ENCODE results near the gene CCSER1.
"Not testable (repeated sequence)": the region's sequence is repeated elsewhere in the genome, so short reads cannot be mapped to it uniquely, and the experiment has no call there.

CCSER1 gene

GRCh38 chr4:91087743-91088142 is 960.5 kb downstream of the CCSER1 start:
- H3K36me3 ChIP-seq (ENCODE audit: insufficient read depth, low read length) = no peaks in the 10 kb centered on the region
- H3K4me2 ChIP-seq (ENCODE audit: low read length) = no peak overlapping the region
- H3K79me2 ChIP-seq (ENCODE audit: insufficient read depth, low read length) = no peaks in the 10 kb centered on the region
- no peak overlapping the region for H3K27ac ChIP-seq (ENCODE audit: low read depth, low read length, poor library complexity, severe bottlenecking)
- H3F3A ChIP-seq (ENCODE audit: insufficient read depth, low read length) = no peaks in the 10 kb centered on the region
- H4K20me1 ChIP-seq (ENCODE audit: insufficient read depth, low read length) = no peaks in the 10 kb centered on the region
- no peaks in the 10 kb centered on the region for H3K9me3 ChIP-seq (ENCODE audit: low read length)
- no peak overlapping the region for H3K9ac ChIP-seq (ENCODE audit: low read length)
- no peak overlapping the region for H2AFZ ChIP-seq (ENCODE audit: low read length)
- H3K4me3 ChIP-seq (ENCODE audit: low read depth, low read length, poor library complexity, severe bottlenecking) = no peak overlapping the region
- no peak for TF ChIP-seq EZH2 (IDR thresholded peaks at IDR 0.05; ENCODE audit: borderline replicate concordance, low read length)
- TF ChIP-seq, protein P1, sequence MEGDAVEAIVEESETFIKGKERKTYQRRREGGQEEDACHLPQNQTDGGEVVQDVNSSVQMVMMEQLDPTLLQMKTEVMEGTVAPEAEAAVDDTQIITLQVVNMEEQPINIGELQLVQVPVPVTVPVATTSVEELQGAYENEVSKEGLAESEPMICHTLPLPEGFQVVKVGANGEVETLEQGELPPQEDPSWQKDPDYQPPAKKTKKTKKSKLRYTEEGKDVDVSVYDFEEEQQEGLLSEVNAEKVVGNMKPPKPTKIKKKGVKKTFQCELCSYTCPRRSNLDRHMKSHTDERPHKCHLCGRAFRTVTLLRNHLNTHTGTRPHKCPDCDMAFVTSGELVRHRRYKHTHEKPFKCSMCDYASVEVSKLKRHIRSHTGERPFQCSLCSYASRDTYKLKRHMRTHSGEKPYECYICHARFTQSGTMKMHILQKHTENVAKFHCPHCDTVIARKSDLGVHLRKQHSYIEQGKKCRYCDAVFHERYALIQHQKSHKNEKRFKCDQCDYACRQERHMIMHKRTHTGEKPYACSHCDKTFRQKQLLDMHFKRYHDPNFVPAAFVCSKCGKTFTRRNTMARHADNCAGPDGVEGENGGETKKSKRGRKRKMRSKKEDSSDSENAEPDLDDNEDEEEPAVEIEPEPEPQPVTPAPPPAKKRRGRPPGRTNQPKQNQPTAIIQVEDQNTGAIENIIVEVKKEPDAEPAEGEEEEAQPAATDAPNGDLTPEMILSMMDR (IDR thresholded peaks at IDR 0.05; ENCODE audit: low read length) = no peak
- peaks cover 11% of the 10 kb centered on the region for H3K4me1 ChIP-seq (ENCODE audit: insufficient read depth, low read length, severe bottlenecking)
- no peaks in the 10 kb centered on the region for H3K27me3 ChIP-seq (ENCODE audit: insufficient read depth, low read length)
- no peaks in the 10 kb centered on the region for H3K9me2 ChIP-seq (ENCODE audit: low read depth, low read length)

GRCh38 chr4:91089178-91089577 is 962.0 kb downstream of the CCSER1 start:
- Histone ChIP-seq H3K9me3 (ENCODE audit: low read length) (no peaks in the 10 kb centered on the region), H3K27ac (ENCODE audit: low read depth, low read length, poor library complexity, severe bottlenecking) (no peak overlapping the region), H3K4me2 (ENCODE audit: low read length) (no peak overlapping the region), H3F3A (ENCODE audit: insufficient read depth, low read length) (no peaks in the 10 kb centered on the region), H3K4me1 (ENCODE audit: insufficient read depth, low read length, severe bottlenecking) (peaks cover 11% of the 10 kb centered on the region), H3K27me3 (ENCODE audit: insufficient read depth, low read length) (no peaks in the 10 kb centered on the region), H3K79me2 (ENCODE audit: insufficient read depth, low read length) (no peaks in the 10 kb centered on the region), H3K9me2 (ENCODE audit: low read depth, low read length) (no peaks in the 10 kb centered on the region), H2AFZ (ENCODE audit: low read length) (no peak overlapping the region), H4K20me1 (ENCODE audit: insufficient read depth, low read length) (no peaks in the 10 kb centered on the region), H3K9ac (ENCODE audit: low read length) (no peak overlapping the region), H3K4me3 (ENCODE audit: low read depth, low read length, poor library complexity, severe bottlenecking) (no peak overlapping the region), H3K36me3 (ENCODE audit: insufficient read depth, low read length) (no peaks in the 10 kb centered on the region)
- TF ChIP-seq EZH2 (IDR thresholded peaks at IDR 0.05; ENCODE audit: borderline replicate concordance, low read length) = no peak
- TF ChIP-seq, protein P1 (IDR thresholded peaks at IDR 0.05; ENCODE audit: low read length) = no peak

DNA sequence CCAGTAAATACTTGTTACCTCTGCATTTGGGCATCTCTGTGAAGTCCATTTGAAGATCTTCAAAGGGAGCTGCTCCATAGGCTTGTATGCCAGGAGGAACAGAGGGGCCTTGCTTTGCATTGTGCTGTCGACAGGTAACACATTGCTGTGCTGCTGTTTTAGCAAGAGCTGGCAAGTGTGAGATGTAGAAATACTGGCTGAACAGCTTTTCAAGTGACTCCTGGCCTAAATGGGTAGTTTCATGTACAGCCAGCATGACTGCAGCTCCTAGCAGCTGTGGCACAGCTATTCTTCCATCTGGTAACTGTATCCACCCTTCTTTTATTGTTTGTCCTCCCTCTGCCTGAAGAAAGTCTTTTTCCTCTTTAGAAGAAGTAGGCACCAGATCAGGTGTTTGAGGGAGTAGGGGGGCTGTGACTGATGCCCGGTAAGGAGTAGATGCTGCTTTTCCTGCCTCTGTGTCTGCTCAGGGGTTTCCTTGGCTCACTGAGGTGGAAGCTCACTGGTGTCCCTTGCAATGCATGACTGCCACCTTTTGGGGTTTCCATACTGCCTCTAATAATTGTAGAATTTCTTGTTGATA is 965.3 kb downstream of the CCSER1 start:
- no peak overlapping the region for H3K27ac ChIP-seq (ENCODE audit: low read depth, low read length, poor library complexity, severe bottlenecking)
- no peak overlapping the region for H3K4me2 ChIP-seq (ENCODE audit: low read length)
- TF ChIP-seq, protein P1 (IDR thresholded peaks at IDR 0.05; ENCODE audit: low read length) = no peak
- no peak for TF ChIP-seq EZH2 (IDR thresholded peaks at IDR 0.05; ENCODE audit: borderline replicate concordance, low read length)
- H3F3A ChIP-seq (ENCODE audit: insufficient read depth, low read length) = no peaks in the 10 kb centered on the region
- no peaks in the 10 kb centered on the region for H3K79me2 ChIP-seq (ENCODE audit: insufficient read depth, low read length)
- no peaks in the 10 kb centered on the region for H3K9me3 ChIP-seq (ENCODE audit: low read length)
- no peaks in the 10 kb centered on the region for H3K27me3 ChIP-seq (ENCODE audit: insufficient read depth, low read length)
- H3K4me1 ChIP-seq (ENCODE audit: insufficient read depth, low read length, severe bottlenecking) = peaks cover 11% of the 10 kb centered on the region
- no peaks in the 10 kb centered on the region for H3K9me2 ChIP-seq (ENCODE audit: low read depth, low read length)
- no peaks in the 10 kb centered on the region for H3K36me3 ChIP-seq (ENCODE audit: insufficient read depth, low read length)
- H2AFZ ChIP-seq (ENCODE audit: low read length) = no peak overlapping the region
- H4K20me1 ChIP-seq (ENCODE audit: insufficient read depth, low read length) = no peaks in the 10 kb centered on the region
- H3K9ac ChIP-seq (ENCODE audit: low read length) = no peak overlapping the region
- H3K4me3 ChIP-seq (ENCODE audit: low read depth, low read length, poor library complexity, severe bottlenecking) = no peak overlapping the region

DNA sequence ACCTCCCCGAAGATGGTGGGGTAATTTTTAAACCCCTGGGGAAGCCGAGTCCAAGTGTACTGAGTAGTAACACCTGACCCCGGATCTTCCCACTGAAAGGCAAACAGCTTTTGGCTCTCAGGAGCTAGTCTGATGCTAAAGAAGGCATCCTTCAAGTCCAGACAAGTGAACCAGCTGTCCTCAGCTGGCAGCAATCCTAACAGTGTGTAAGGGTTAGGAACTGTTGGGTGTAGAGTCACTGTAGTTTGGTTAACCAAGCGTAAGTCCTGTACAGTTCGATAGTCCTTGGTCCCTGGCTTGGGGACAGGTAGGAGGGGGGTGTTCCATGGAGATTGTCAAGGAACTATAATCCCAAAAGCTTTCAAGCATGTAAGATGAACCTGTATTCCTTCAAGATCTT is 967.0 kb downstream of the CCSER1 start:
- H3K36me3 ChIP-seq (ENCODE audit: insufficient read depth, low read length); H3K4me1 ChIP-seq (ENCODE audit: insufficient read depth, low read length, severe bottlenecking); H3K9me3 ChIP-seq (ENCODE audit: low read length); H3K4me3 ChIP-seq (ENCODE audit: low read depth, low read length, poor library complexity, severe bottlenecking); H3K9me2 ChIP-seq (ENCODE audit: low read depth, low read length); H3K79me2 ChIP-seq (ENCODE audit: insufficient read depth, low read length); H2AFZ ChIP-seq (ENCODE audit: low read length); H3K27ac ChIP-seq (ENCODE audit: low read depth, low read length, poor library complexity, severe bottlenecking); H3K9ac ChIP-seq (ENCODE audit: low read length); H4K20me1 ChIP-seq (ENCODE audit: insufficient read depth, low read length); H3K27me3 ChIP-seq (ENCODE audit: insufficient read depth, low read length); H3K4me2 ChIP-seq (ENCODE audit: low read length); H3F3A ChIP-seq (ENCODE audit: insufficient read depth, low read length): not testable (repeated sequence)

All from OCI-LY1 (cell line).